Gastrocnemius medialis (tissue), 4 donors: Measurements from ENCODE around the gene CRTC3. TPM values are rescaled to one million over a fixed set of nuclear protein-coding genes. Genes with fewer than 3 reads are reported as not detected.
"Not testable (repeated sequence)": the region's sequence is repeated elsewhere in the genome, so short reads cannot be mapped to it uniquely, and the experiment has no call there.

ENCODE experiments used
- ATAC-seq, 2 donors: fragments of 150-250 bp; one replicate each; pipeline ENCODE4 v1.9.1; 2016
- DNase-seq, 2 donors: peaks; one replicate each; pipeline ENCODE4 v3.0.0-alpha.2; 2019
- H3K27ac ChIP-seq, 4 donors: fragments of 200-600 bp; sonication (generic); 1 replicate in 1 of 4; 2 replicates in 3 of 4; pipeline ENCODE4 v1.5.1; 2016 to 2018; ENCODE audit warnings: mild to moderate bottlenecking in 2 of 4, moderate library complexity in 1 of 4
- H3K27me3 ChIP-seq, 3 donors: fragments of 200-600 bp; sonication (generic) in 2 of 3; 1 replicate in 1 of 3; 2 replicates in 2 of 3; pipeline versions ENCODE4 v1.5.1 to v1.6.0; 2016 to 2019; ENCODE audit warnings: mild to moderate bottlenecking in 1 of 3, moderate library complexity in 1 of 3
- H3K36me3 ChIP-seq, 2 donors: fragments of 200-600 bp; sonication (generic) in 1 of 2; one replicate each; pipeline ENCODE4 v1.5.1; 2017 to 2018
- H3K4me1 ChIP-seq, 2 donors: fragments of 200-600 bp; sonication (generic) in 1 of 2; one replicate each; pipeline ENCODE4 v1.5.1; 2016 to 2017; ENCODE audit warnings: mild to moderate bottlenecking in 2 of 2
- H3K4me3 ChIP-seq, 4 donors: fragments of 200-600 bp; sonication (generic) in 3 of 4; 1 replicate in 1 of 4; 2 replicates in 3 of 4; pipeline ENCODE4 v1.5.1; 2016 to 2019; ENCODE audit warnings: mild to moderate bottlenecking in 2 of 4
- H3K9me3 ChIP-seq, 3 donors: fragments of 200-600 bp; sonication (generic) in 2 of 3; 1 replicate in 1 of 3; 2 replicates in 2 of 3; pipeline ENCODE4 v1.5.1; 2016 to 2019
- CTCF ChIP-seq, 5 experiments: fragments of 450-650 bp in 3 of 5; fragments of 200-600 bp in 2 of 5; sonication (generic) in 2 of 5; IDR thresholded peaks in 4 of 5; conservative IDR thresholded peaks in 1 of 5; 1 replicate in 4 of 5; 2 replicates in 1 of 5; pipeline ENCODE4 v1.5.1; 2016 to 2019; ENCODE audit warnings: antibody characterized with exemption in 5 of 5, mild to moderate bottlenecking in 3 of 5, moderate library complexity in 3 of 5
- POLR2A ChIP-seq, 2 donors: fragments of 450-650 bp; IDR thresholded peaks; one replicate each; pipeline ENCODE4 v1.6.1; 2017; ENCODE audit warnings: antibody characterized with exemption in 2 of 2, mild to moderate bottlenecking in 2 of 2, moderate library complexity in 2 of 2
- in situ Hi-C, 4 donors: fragments of 200-750 bp; cut with MboI; loops; one replicate each; pipeline versions ENCODE4 v1.15.0 to v1.8.0; 2017; ENCODE audit warnings: low sequenced_read_pairs in 4 of 4
- intact Hi-C: fragments of 100-400 bp; cut with DNase I; formaldehyde crosslinking; loops from one replicate; pipeline ENCODE4 v1.15.1; 2023; ENCODE audit warnings: low total_unique reads
- total RNA-seq, 4 donors: library from RNA; depleted of rRNA; stranded (reverse); fragments of >200 nt; gene quantifications; one replicate each; pipeline versions ENCODE4 v1.1.0 to v1.2.3, GENCODE V29; 2016

CRTC3 gene
- total RNA-seq, 4 donors from 2014 or later: 20.7 to 41.4 (median 30.5) TPM

- no peaks in the 10 kb centered on the region for H3K4me1 ChIP-seq
- H3K27ac ChIP-seq: no peak overlapping the region
- H3K27me3 ChIP-seq: no peaks in the 10 kb centered on the region
- no peaks in the 10 kb centered on the region for H3K9me3 ChIP-seq
- ATAC-seq: no peak
- in situ Hi-C loops (loop anchor here in 1 of 4 donors (25.0 kb wide), 1 partner anchor 368 kb away; the partner anchor contains the start of gene FES), intact Hi-C loops (no loop called here)
- no peak for DNase-seq
- no peak overlapping the region for H3K4me3 ChIP-seq
- no peak for TF ChIP-seq CTCF (IDR thresholded peaks at IDR 0.05 in 4 of 5, conservative IDR thresholded peaks at IDR 0.05 in 1 of 5)
- TF ChIP-seq POLR2A (IDR thresholded peaks at IDR 0.05): no peak
- H3K36me3 ChIP-seq: no peaks in the 10 kb centered on the region
Observed at GRCh38 chr15:90519688-90520087, 10.0 kb upstream of the CRTC3 start.

GRCh38 chr15:90520365-90520764 lies 9.4 kb upstream of the CRTC3 start:
- intact Hi-C loops (no loop called here), in situ Hi-C loops (loop anchor here in 1 of 4 donors (25.0 kb wide), 1 partner anchor 367 kb away; the partner anchor contains the start of gene FES)
- DNase-seq (no peak), ATAC-seq (no peak)
- no peak for TF ChIP-seq POLR2A (IDR thresholded peaks at IDR 0.05)
- TF ChIP-seq CTCF (IDR thresholded peaks at IDR 0.05 in 4 of 5, conservative IDR thresholded peaks at IDR 0.05 in 1 of 5): no peak
- no peaks in the 10 kb centered on the region for H3K27me3 ChIP-seq
- no peaks in the 10 kb centered on the region for H3K36me3 ChIP-seq
- no peak overlapping the region for H3K4me3 ChIP-seq
- H3K9me3 ChIP-seq: no peaks in the 10 kb centered on the region
- no peak overlapping the region for H3K27ac ChIP-seq
- H3K4me1 ChIP-seq: no peaks in the 10 kb centered on the region

GRCh38 chr15:90523373-90523772 lies 6.3 kb upstream of the CRTC3 start:
- no peak for DNase-seq
- Histone ChIP-seq H3K4me1 (no peaks in the 10 kb centered on the region), H3K27me3 (no peaks in the 10 kb centered on the region), H3K27ac (no peak overlapping the region), H3K36me3 (no peaks in the 10 kb centered on the region), H3K4me3 (no peak overlapping the region), H3K9me3 (no peaks in the 10 kb centered on the region)
- TF ChIP-seq CTCF (IDR thresholded peaks at IDR 0.05 in 4 of 5, conservative IDR thresholded peaks at IDR 0.05 in 1 of 5) (no peak), POLR2A (IDR thresholded peaks at IDR 0.05) (no peak)
- intact Hi-C loops (no loop called here), in situ Hi-C loops (loop anchor here in 1 of 4 donors (25.0 kb wide), 1 partner anchor 364 kb away; the partner anchor contains the start of gene FES)
- ATAC-seq: no peak

- H3K4me1 ChIP-seq, H3K27me3 ChIP-seq, H3K36me3 ChIP-seq, DNase-seq, H3K4me3 ChIP-seq, H3K27ac ChIP-seq, ATAC-seq, H3K9me3 ChIP-seq, intact Hi-C loops: not testable (repeated sequence)
- in situ Hi-C loops: loop anchor here in 1 of 4 donors (25.0 kb wide), 1 partner anchor 363 kb away; the partner anchor contains the start of gene FES
Observed at GRCh38 chr15:90524018-90524803, 5.5 kb upstream of the CRTC3 start.

- in situ Hi-C loops (no loop called here), intact Hi-C loops (no loop called here)
- no peaks in the 10 kb centered on the region for H3K27me3 ChIP-seq
- TF ChIP-seq POLR2A (IDR thresholded peaks at IDR 0.05) (no peak), CTCF (IDR thresholded peaks at IDR 0.05 in 4 of 5, conservative IDR thresholded peaks at IDR 0.05 in 1 of 5) (no peak)
- H3K4me3 ChIP-seq: peak overlapping the region; percentile 73 to 98 (median 83)
- H3K36me3 ChIP-seq: no peaks in the 10 kb centered on the region
- H3K27ac ChIP-seq: peak overlapping the region; percentile 76 to 94 (median 90)
- no peaks in the 10 kb centered on the region for H3K9me3 ChIP-seq
- peaks cover 15 to 20% of the 10 kb centered on the region in 2 donors for H3K4me1 ChIP-seq
- DNase-seq (no peak), ATAC-seq (no peak)
Observed at GRCh38 chr15:90529011-90529370, 732 bp upstream of the CRTC3 start.
